Upper lobe of left lung (tissue), 6 donors: ENCODE results near the gene EN2. TPM values are rescaled to one million over a fixed set of nuclear protein-coding genes. Genes with fewer than 3 reads are reported as not detected.

Experiments used
- ATAC-seq, 2 donors: fragments of 200-7000 bp; cut with Tn5 transposase; one replicate each; pipeline ENCODE4 v1.9.1; 2022; ENCODE audit warnings: mild to moderate bottlenecking in 2 of 2, moderate library complexity in 2 of 2; ENCODE audit not compliant: low FRiP score in 2 of 2
- DNase-seq, 2 donors: peaks; one replicate each; pipeline ENCODE4 v3.0.0-alpha.2; 2019 to 2020
- H3K27ac ChIP-seq, 4 donors: fragments of 200-600 bp; sonication (generic); one replicate each; pipeline ENCODE4 v1.5.1; 2016 to 2019
- H3K27me3 ChIP-seq, 4 donors: fragments of 200-600 bp; sonication (generic); one replicate each; pipeline ENCODE4 v1.5.1; 2017 to 2019
- H3K36me3 ChIP-seq, 4 donors: fragments of 200-600 bp; sonication (generic); one replicate each; pipeline ENCODE4 v1.5.1; 2016 to 2019
- H3K4me1 ChIP-seq, 4 donors: fragments of 200-600 bp; sonication (generic); one replicate each; pipeline ENCODE4 v1.5.1; 2018 to 2019
- H3K4me3 ChIP-seq, 4 donors: fragments of 200-600 bp; sonication (generic); one replicate each; pipeline ENCODE4 v1.5.1; 2017 to 2019; ENCODE audit warnings: mild to moderate bottlenecking in 2 of 4, moderate library complexity in 1 of 4
- H3K9me3 ChIP-seq, 4 donors: fragments of 200-600 bp; sonication (generic); one replicate each; pipeline ENCODE4 v1.5.1; 2018 to 2019
- CTCF ChIP-seq, 6 experiments: fragments of 450-650 bp in 4 of 6; fragments of 200-600 bp in 2 of 6; sonication (generic) in 2 of 6; IDR thresholded peaks; one replicate each; pipeline ENCODE4 v1.5.1; 2016 to 2019; ENCODE audit warnings: antibody characterized with exemption in 6 of 6
- EP300 ChIP-seq, 4 donors: sonication (generic); formaldehyde crosslinking; IDR thresholded peaks; one replicate each; pipeline ENCODE4 v1.5.1; 2017; ENCODE audit warnings: antibody characterized with exemption in 4 of 4, control low read depth in 2 of 4
- POLR2A ChIP-seq, 4 donors: fragments of 450-650 bp; IDR thresholded peaks; one replicate each; pipeline ENCODE4 v1.5.1; 2016 to 2017; ENCODE audit warnings: antibody characterized with exemption in 4 of 4, mild to moderate bottlenecking in 2 of 4
- POLR2AphosphoS5 ChIP-seq, 2 donors: sonication (generic); formaldehyde crosslinking; IDR thresholded peaks; one replicate each; pipeline ENCODE4 v1.5.1; 2017; ENCODE audit warnings: antibody characterized with exemption in 2 of 2
- WGBS, 2 donors: methylation state at CpG; one replicate each; pipeline ENCODE4 v1.1.5; 2017 to 2018; 5-methylcytosine and 5-hydroxymethylcytosine counted together
- total RNA-seq, 6 donors: library from RNA; depleted of rRNA in 4 of 6; stranded (reverse); fragments of >200 nt in 4 of 6; gene quantifications; one replicate each; pipeline versions ENCODE4 v1.1.0 to v1.2.1, GENCODE V29; 2016 to 2021
- donor health status: DM: no; HTN: no; CAD: no; lungs with moderate emphysema.
- donor health status: DM: no; HTN: yes; CAD: no; lungs with severe emphysema.

EN2 gene
- total RNA-seq, 6 donors from 2014 or later: not detected

GRCh38 chr7:155511702-155511996 lies 53.7 kb downstream of the EN2 start:
- 14 to 15% methylated on average over 5 of the region's 5 CpGs for WGBS, 2 donors
- H3K4me3 ChIP-seq: no peak overlapping the region
- no peaks in the 10 kb centered on the region for H3K36me3 ChIP-seq
- H3K27ac ChIP-seq: no peak overlapping the region
- DNase-seq: no peak
- H3K4me1 ChIP-seq: peaks cover 0 to 11% (median 4%) of the 10 kb centered on the region in 4 donors
- TF ChIP-seq POLR2AphosphoS5 (IDR thresholded peaks at IDR 0.05): no peak
- TF ChIP-seq POLR2A (IDR thresholded peaks at IDR 0.05): no peak
- no peak for TF ChIP-seq EP300 (IDR thresholded peaks at IDR 0.05)
- no peaks in the 10 kb centered on the region for H3K9me3 ChIP-seq
- ATAC-seq: no peak
- H3K27me3 ChIP-seq: peaks cover 2 to 48% (median 26%) of the 10 kb centered on the region in 4 donors

GRCh38 chr7:155512246-155512887 lies 54.4 kb downstream of the EN2 start:
- H3K4me3 ChIP-seq: no peak overlapping the region
- no peaks in the 10 kb centered on the region for H3K36me3 ChIP-seq
- H3K4me1 ChIP-seq: peaks cover 0 to 11% (median 4%) of the 10 kb centered on the region in 4 donors
- WGBS, 2 donors: 29 to 37% methylated on average over 4 of the region's 4 CpGs
- no peak for DNase-seq
- no peak for ATAC-seq
- TF ChIP-seq EP300 (IDR thresholded peaks at IDR 0.05) (no peak), POLR2AphosphoS5 (IDR thresholded peaks at IDR 0.05) (no peak), CTCF (IDR thresholded peaks at IDR 0.05) (no peak), POLR2A (IDR thresholded peaks at IDR 0.05) (no peak)
- H3K27me3 ChIP-seq: peaks cover 2 to 43% (median 24%) of the 10 kb centered on the region in 4 donors
- H3K27ac ChIP-seq: no peak overlapping the region
- H3K9me3 ChIP-seq: no peaks in the 10 kb centered on the region

- DNase-seq (no peak), ATAC-seq (no peak)
- Histone ChIP-seq H3K27me3 (peaks cover 2 to 31% (median 21%) of the 10 kb centered on the region in 4 donors), H3K4me3 (no peak overlapping the region), H3K36me3 (no peaks in the 10 kb centered on the region), H3K4me1 (peaks cover 0 to 11% (median 4%) of the 10 kb centered on the region in 4 donors), H3K9me3 (no peaks in the 10 kb centered on the region), H3K27ac (no peak overlapping the region)
- 80 to 83% methylated on average over 13 of the region's 13 CpGs for WGBS, 2 donors
- TF ChIP-seq CTCF (IDR thresholded peaks at IDR 0.05): no peak
- TF ChIP-seq EP300 (IDR thresholded peaks at IDR 0.05): no peak
- no peak for TF ChIP-seq POLR2A (IDR thresholded peaks at IDR 0.05)
- TF ChIP-seq POLR2AphosphoS5 (IDR thresholded peaks at IDR 0.05): no peak
Measured at GRCh38 chr7:155513543-155514285, 55.8 kb downstream of the EN2 start.

- no peak overlapping the region for H3K4me3 ChIP-seq
- ATAC-seq (no peak), DNase-seq (no peak)
- no peak overlapping the region for H3K27ac ChIP-seq
- WGBS, 2 donors: 84 to 86% methylated on average over 8 of the region's 8 CpGs
- TF ChIP-seq POLR2A (IDR thresholded peaks at IDR 0.05) (no peak), CTCF (IDR thresholded peaks at IDR 0.05) (no peak), EP300 (IDR thresholded peaks at IDR 0.05) (no peak), POLR2AphosphoS5 (IDR thresholded peaks at IDR 0.05) (no peak)
- H3K36me3 ChIP-seq: no peaks in the 10 kb centered on the region
- H3K27me3 ChIP-seq: peaks cover 2 to 25% (median 18%) of the 10 kb centered on the region in 4 donors
- peaks cover 0 to 9% (median 4%) of the 10 kb centered on the region in 4 donors for H3K4me1 ChIP-seq
- H3K9me3 ChIP-seq: no peaks in the 10 kb centered on the region
Measured at GRCh38 chr7:155514296-155514695, 56.4 kb downstream of the EN2 start.

Other genes starting within 250 kb of the EN2 start
- 100 to 1,000 TPM in 3 of 6 donors, 10 to 100 TPM in 3; 16.8 to 136 (median 100) TPM for gene INSIG1, start 160.3 kb upstream of the EN2 start, total RNA-seq
- not detected for gene CNPY1, start 88.4 kb downstream of the EN2 start, total RNA-seq
- 100 to 1,000 TPM in 1 of 6 donors, 10 to 100 TPM in 5; 40.6 to 179 (median 76.4) TPM for gene RBM33, start 186.5 kb downstream of the EN2 start, total RNA-seq